ENCODE data around the gene PRPF4. TPM values are rescaled to one million over a fixed set of nuclear protein-coding genes. Genes with fewer than 3 reads are reported as not detected.
"Not testable (repeated sequence)": the region's sequence is repeated elsewhere in the genome, so short reads cannot be mapped to it uniquely, and the experiment has no call there.

PRPF4 gene
- total RNA-seq, 2 experiments from 2014 or later: 23.4 to 25.5 TPM

DNA sequence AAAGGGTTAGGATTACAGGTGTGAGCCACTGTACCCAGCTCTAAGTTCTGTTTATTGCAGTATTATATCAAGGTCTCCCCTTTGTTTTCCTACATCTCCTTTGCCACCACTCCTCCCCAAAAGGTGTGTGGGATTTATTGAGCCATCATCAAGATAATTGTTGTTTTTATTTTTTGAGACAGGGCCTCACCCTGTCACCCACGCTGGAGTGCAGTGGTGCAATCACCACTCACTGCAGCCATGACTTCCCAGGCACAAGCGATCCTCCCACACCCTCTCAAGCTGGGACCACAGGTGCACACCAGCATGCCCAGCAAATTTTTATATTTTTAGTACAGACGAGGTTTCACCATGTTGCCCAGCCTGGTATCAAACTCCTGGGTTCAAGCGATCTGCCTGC is 29.6 kb upstream of the PRPF4 start:
- no peaks in the 10 kb centered on the region for H3K36me3 ChIP-seq (ENCODE audit: insufficient read depth, low read length)
- TF ChIP-seq, protein P1, sequence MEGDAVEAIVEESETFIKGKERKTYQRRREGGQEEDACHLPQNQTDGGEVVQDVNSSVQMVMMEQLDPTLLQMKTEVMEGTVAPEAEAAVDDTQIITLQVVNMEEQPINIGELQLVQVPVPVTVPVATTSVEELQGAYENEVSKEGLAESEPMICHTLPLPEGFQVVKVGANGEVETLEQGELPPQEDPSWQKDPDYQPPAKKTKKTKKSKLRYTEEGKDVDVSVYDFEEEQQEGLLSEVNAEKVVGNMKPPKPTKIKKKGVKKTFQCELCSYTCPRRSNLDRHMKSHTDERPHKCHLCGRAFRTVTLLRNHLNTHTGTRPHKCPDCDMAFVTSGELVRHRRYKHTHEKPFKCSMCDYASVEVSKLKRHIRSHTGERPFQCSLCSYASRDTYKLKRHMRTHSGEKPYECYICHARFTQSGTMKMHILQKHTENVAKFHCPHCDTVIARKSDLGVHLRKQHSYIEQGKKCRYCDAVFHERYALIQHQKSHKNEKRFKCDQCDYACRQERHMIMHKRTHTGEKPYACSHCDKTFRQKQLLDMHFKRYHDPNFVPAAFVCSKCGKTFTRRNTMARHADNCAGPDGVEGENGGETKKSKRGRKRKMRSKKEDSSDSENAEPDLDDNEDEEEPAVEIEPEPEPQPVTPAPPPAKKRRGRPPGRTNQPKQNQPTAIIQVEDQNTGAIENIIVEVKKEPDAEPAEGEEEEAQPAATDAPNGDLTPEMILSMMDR (IDR thresholded peaks at IDR 0.05): no peak
- no peaks in the 10 kb centered on the region for H3K4me1 ChIP-seq (ENCODE audit: insufficient read depth, low read length)
- Mint-ChIP-seq H3K4me1 (ENCODE audit: low read depth) (no peaks in the 10 kb centered on the region), H3K4me3 (no peak overlapping the region), H3K27ac (no peak overlapping the region), H3K27me3 (no peaks in the 10 kb centered on the region), H3K9me3 (no peaks in the 10 kb centered on the region), H3K36me3 (ENCODE audit: low read depth) (peaks cover 6% of the 10 kb centered on the region)
- CTCF ChIA-PET: no interaction called here
- POLR2A ChIA-PET: no interaction called here
- no peak for DNase-seq
- intact Hi-C loops (cut with DNase I, micrococcal nuclease): no loop called here
- H3K27me3 ChIP-seq (ENCODE audit: control insufficient read depth in 1 of 2, insufficient read depth in 2 of 2, low read length in 2 of 2): no peaks in the 10 kb centered on the region
- no peak for ATAC-seq (ENCODE audit: poor library complexity)
- H3K27ac ChIP-seq (ENCODE audit: low read depth in 1 of 2, low read length in 2 of 2): no peak overlapping the region
- no peak overlapping the region for H3K4me3 ChIP-seq (ENCODE audit: low read length)
- no peaks in the 10 kb centered on the region for H3K9me3 ChIP-seq (ENCODE audit: control insufficient read depth in 1 of 2, insufficient read depth in 1 of 2, low read length in 2 of 2)

DNA sequence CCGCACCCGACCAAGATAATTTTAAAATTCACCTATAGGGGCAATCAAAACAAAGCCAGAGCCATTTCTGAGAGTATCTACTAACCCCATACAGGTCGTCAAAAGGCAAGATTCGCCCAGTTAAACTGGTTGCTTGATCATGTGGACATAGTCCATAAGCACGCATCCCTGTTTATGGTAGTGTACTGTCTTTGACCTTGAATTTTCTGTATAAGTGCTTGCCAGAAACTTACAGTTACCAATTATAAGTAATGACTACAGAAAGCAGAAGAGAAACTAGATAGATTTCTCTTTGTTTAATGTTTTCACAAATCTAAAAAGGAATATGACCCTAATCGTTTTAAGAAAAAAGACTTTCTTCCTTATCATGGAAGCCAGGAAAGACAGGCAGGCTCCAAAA is 28.5 kb upstream of the PRPF4 start:
- Mint-ChIP-seq H3K27ac (no peak overlapping the region), H3K27me3 (no peaks in the 10 kb centered on the region), H3K4me1 (ENCODE audit: low read depth) (no peaks in the 10 kb centered on the region), H3K9me3 (no peaks in the 10 kb centered on the region), H3K4me3 (no peak overlapping the region), H3K36me3 (ENCODE audit: low read depth) (peaks cover 6% of the 10 kb centered on the region)
- ChIA-PET POLR2A (no interaction called here), CTCF (no interaction called here)
- TF ChIP-seq, protein P1 (IDR thresholded peaks at IDR 0.05): no peak
- Histone ChIP-seq H3K36me3 (ENCODE audit: insufficient read depth, low read length) (no peaks in the 10 kb centered on the region), H3K4me1 (ENCODE audit: insufficient read depth, low read length) (no peaks in the 10 kb centered on the region), H3K4me3 (ENCODE audit: low read length) (no peak overlapping the region), H3K27ac (ENCODE audit: low read depth in 1 of 2, low read length in 2 of 2) (no peak overlapping the region), H3K9me3 (ENCODE audit: control insufficient read depth in 1 of 2, insufficient read depth in 1 of 2, low read length in 2 of 2) (no peaks in the 10 kb centered on the region), H3K27me3 (ENCODE audit: control insufficient read depth in 1 of 2, insufficient read depth in 2 of 2, low read length in 2 of 2) (no peaks in the 10 kb centered on the region)
- ATAC-seq (ENCODE audit: poor library complexity) (no peak), DNase-seq (no peak)
- intact Hi-C loops (cut with DNase I, micrococcal nuclease): no loop called here

DNA sequence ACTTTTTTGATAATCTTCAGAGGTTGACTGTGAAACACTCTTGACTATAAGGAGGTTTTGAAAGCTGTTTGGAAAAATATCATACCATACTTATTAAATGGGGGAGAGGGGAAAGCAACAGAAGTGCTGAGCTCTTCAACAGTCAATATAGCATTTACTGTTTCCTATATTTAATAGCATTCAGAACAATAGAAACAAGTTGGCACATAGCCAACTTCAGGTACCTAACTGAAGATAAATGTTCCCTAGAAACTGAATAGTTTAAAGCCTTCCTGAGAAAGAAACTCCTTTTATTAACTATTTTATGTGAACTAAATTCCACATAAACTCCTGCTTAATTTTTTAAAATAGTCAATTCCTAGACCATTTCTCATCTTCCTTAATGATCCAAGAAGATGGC is 27.8 kb upstream of the PRPF4 start:
- H3K36me3 ChIP-seq (ENCODE audit: insufficient read depth, low read length): no peaks in the 10 kb centered on the region
- intact Hi-C loops (cut with DNase I, micrococcal nuclease): no loop called here
- Mint-ChIP-seq H3K4me1 (ENCODE audit: low read depth) (no peaks in the 10 kb centered on the region), H3K27me3 (no peaks in the 10 kb centered on the region), H3K36me3 (ENCODE audit: low read depth) (peaks cover 6% of the 10 kb centered on the region), H3K9me3 (no peaks in the 10 kb centered on the region), H3K27ac (no peak overlapping the region), H3K4me3 (no peak overlapping the region)
- no peak overlapping the region for H3K4me3 ChIP-seq (ENCODE audit: low read length)
- no peaks in the 10 kb centered on the region for H3K9me3 ChIP-seq (ENCODE audit: control insufficient read depth in 1 of 2, insufficient read depth in 1 of 2, low read length in 2 of 2)
- ChIA-PET POLR2A (no interaction called here), CTCF (interaction anchor here (0.7 kb wide), 1 partner anchor 1976 kb away, joined by 3 read pairs; no protein-coding TSS in a partner anchor)
- H3K27ac ChIP-seq (ENCODE audit: low read depth in 1 of 2, low read length in 2 of 2): no peak overlapping the region
- no peak for ATAC-seq (ENCODE audit: poor library complexity)
- no peaks in the 10 kb centered on the region for H3K27me3 ChIP-seq (ENCODE audit: control insufficient read depth in 1 of 2, insufficient read depth in 2 of 2, low read length in 2 of 2)
- TF ChIP-seq, protein P1 (IDR thresholded peaks at IDR 0.05): no peak
- H3K4me1 ChIP-seq (ENCODE audit: insufficient read depth, low read length): no peaks in the 10 kb centered on the region
- DNase-seq: no peak

DNA sequence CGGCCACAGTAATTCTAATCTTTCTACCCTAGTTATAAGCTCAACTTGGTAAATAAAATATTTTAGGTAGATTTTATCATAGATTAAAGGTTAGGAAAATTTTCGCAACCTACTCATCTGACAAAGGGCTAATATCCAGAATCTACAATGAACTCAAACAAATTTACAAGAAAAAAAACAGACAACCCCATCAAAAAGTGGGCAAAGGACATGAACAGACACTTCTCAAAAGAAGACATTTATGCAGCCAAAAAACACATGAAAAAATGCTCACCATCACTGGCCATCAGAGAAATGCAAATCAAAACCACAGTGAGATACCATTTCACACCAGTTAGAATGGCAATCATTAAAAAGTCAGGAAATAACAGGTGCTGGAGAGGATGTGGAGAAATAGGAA is 25.8 kb upstream of the PRPF4 start:
- H3K4me3 ChIP-seq (ENCODE audit: low read length); H3K9me3 Mint-ChIP-seq; H3K27me3 Mint-ChIP-seq; H3K36me3 Mint-ChIP-seq (ENCODE audit: low read depth); ATAC-seq (ENCODE audit: poor library complexity); CTCF ChIA-PET; H3K36me3 ChIP-seq (ENCODE audit: insufficient read depth, low read length); H3K27ac ChIP-seq (ENCODE audit: low read depth in 1 of 2, low read length in 2 of 2); H3K4me1 Mint-ChIP-seq (ENCODE audit: low read depth); DNase-seq; H3K4me1 ChIP-seq (ENCODE audit: insufficient read depth, low read length); POLR2A ChIA-PET; H3K27me3 ChIP-seq (ENCODE audit: control insufficient read depth in 1 of 2, insufficient read depth in 2 of 2, low read length in 2 of 2); H3K9me3 ChIP-seq (ENCODE audit: control insufficient read depth in 1 of 2, insufficient read depth in 1 of 2, low read length in 2 of 2); H3K4me3 Mint-ChIP-seq; H3K27ac Mint-ChIP-seq; intact Hi-C loops (cut with DNase I, micrococcal nuclease): not testable (repeated sequence)

All from CD4-positive, alpha-beta T cell (primary cell).